HG03354 (cell line): Measurements from ENCODE around the gene PLIN5.

Experiments
- ATAC-seq: cut with Tn5 transposase; IDR thresholded peaks from one replicate; pipeline ENCODE4 v1.9.1; 2021; ENCODE audit warnings: mild to moderate bottlenecking; ENCODE audit not compliant: unreplicated experiment, poor library complexity, severe bottlenecking

Gene PLIN5

GRCh38 chr19:4495471-4495870 is 39.6 kb downstream of the PLIN5 start:
- ATAC-seq, result no peak

GRCh38 chr19:4494691-4495064 is 40.3 kb downstream of the PLIN5 start:
- ATAC-seq, result no peak

- no peak for ATAC-seq
Observed at GRCh38 chr19:4493929-4494690, 40.9 kb downstream of the PLIN5 start.

GRCh38 chr19:4493104-4493928 is 41.7 kb downstream of the PLIN5 start:
- ATAC-seq, result no peak

GRCh38 chr19:4492337-4493103 is 42.5 kb downstream of the PLIN5 start:
- no peak for ATAC-seq

- no peak for ATAC-seq
Observed at GRCh38 chr19:4491446-4491845, 43.6 kb downstream of the PLIN5 start.

GRCh38 chr19:4488496-4488895 is 46.5 kb downstream of the PLIN5 start:
- ATAC-seq, result no peak

GRCh38 chr19:4487572-4487971 is 47.5 kb downstream of the PLIN5 start:
- no peak for ATAC-seq

- no peak for ATAC-seq
Observed at GRCh38 chr19:4483385-4483784, 51.6 kb downstream of the PLIN5 start.

GRCh38 chr19:4482721-4483364 is 52.2 kb downstream of the PLIN5 start:
- ATAC-seq, result no peak

GRCh38 chr19:4477034-4477801 is 57.8 kb downstream of the PLIN5 start:
- no peak for ATAC-seq

GRCh38 chr19:4474514-4475022 is 60.5 kb downstream of the PLIN5 start:
- no peak for ATAC-seq

- no peak for ATAC-seq
Observed at GRCh38 chr19:4473763-4474513, 61.1 kb downstream of the PLIN5 start.

- ATAC-seq, result no peak
Observed at GRCh38 chr19:4473011-4473762, 61.8 kb downstream of the PLIN5 start.
